OCI-LY1 (cell line): ENCODE measurements around the gene RAB10.

Source experiments
- EZH2 ChIP-seq: fragments of 200-600 bp; sonication (generic), shearing (Covaris generic); IDR thresholded peaks from 2 replicates; pipeline ENCODE4 v1.8.0; 2017; ENCODE audit warnings: borderline replicate concordance, mixed run types, mild to moderate bottlenecking, antibody characterized with exemption, low read length, moderate library complexity, mixed read lengths
- TF ChIP-seq, protein P1 (sequence below): fragments of 200-600 bp; sonication (generic), shearing (Covaris generic); IDR thresholded peaks from 2 replicates; pipeline ENCODE4 v1.5.1; 2017; ENCODE audit warnings: mild to moderate bottlenecking, antibody characterized with exemption, low read length, moderate library complexity, mixed read lengths

DNA sequence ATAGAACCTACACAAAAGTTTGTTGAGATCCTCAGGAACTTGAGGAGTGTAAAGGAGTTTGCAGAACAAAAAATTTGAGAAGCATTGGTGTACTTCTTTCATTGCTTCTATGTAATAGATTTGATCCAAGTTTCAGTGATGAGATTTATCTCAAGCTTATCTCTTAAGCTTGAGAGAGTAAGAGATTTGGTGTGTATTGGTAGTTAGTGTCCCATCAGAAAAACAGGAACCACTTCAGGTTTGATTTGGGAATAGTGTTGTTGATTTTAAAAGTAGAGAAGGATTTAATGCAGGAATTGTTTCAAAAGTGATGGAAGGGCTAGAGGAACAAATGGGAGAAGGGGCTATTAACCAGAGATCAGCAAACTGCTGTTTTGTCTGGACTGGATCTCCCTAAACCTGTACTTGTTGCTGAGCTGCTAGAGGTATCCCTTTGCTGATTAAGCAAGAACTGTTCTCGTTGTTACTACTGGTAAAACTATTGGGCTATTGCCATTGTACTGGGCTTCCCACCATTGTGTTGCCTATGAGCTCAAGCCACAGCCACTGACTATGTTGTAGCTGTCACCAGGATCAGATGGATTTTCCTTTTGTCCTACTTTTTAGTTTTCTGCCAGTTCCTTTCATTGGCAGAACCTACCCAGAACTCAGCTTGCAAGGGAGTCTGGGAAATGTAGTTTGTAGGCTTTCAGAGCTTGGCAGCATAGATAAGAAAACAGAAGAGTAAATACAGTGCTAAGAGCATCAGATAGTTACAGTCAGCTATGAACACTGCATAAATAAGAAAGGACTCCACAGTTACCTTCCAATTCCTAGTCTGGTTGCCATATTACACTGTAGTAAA is 39.3 kb downstream of the RAB10 start:
- TF ChIP-seq, protein P1, sequence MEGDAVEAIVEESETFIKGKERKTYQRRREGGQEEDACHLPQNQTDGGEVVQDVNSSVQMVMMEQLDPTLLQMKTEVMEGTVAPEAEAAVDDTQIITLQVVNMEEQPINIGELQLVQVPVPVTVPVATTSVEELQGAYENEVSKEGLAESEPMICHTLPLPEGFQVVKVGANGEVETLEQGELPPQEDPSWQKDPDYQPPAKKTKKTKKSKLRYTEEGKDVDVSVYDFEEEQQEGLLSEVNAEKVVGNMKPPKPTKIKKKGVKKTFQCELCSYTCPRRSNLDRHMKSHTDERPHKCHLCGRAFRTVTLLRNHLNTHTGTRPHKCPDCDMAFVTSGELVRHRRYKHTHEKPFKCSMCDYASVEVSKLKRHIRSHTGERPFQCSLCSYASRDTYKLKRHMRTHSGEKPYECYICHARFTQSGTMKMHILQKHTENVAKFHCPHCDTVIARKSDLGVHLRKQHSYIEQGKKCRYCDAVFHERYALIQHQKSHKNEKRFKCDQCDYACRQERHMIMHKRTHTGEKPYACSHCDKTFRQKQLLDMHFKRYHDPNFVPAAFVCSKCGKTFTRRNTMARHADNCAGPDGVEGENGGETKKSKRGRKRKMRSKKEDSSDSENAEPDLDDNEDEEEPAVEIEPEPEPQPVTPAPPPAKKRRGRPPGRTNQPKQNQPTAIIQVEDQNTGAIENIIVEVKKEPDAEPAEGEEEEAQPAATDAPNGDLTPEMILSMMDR, result no peak
- no peak for TF ChIP-seq EZH2
